GM12874 (cell line): Measurements from ENCODE around the gene PPM1H.

ENCODE experiments used
- CTCF ChIP-seq: IDR thresholded peaks from 2 replicates; pipeline ENCODE4 v1.5.1; 2011; ENCODE audit warnings: low read depth, mild to moderate bottlenecking, control low read depth, low read length, moderate library complexity; ENCODE audit not compliant: insufficient read depth

The PPM1H gene

GRCh38 chr12:62827042-62827441, 107.9 kb downstream of the PPM1H start:
- TF ChIP-seq CTCF, result peak; percentile 26; the same call in 1 of the 2 replicates

GRCh38 chr12:62817556-62818271, 117.2 kb downstream of the PPM1H start:
- no peak for TF ChIP-seq CTCF

- no peak for TF ChIP-seq CTCF
Measured at GRCh38 chr12:62814243-62814642, 120.7 kb downstream of the PPM1H start.

GRCh38 chr12:62813031-62813829, 121.7 kb downstream of the PPM1H start:
- TF ChIP-seq CTCF, result peak; percentile 73

- TF ChIP-seq CTCF, result no peak
Measured at GRCh38 chr12:62808166-62808879, 126.6 kb downstream of the PPM1H start.

- no peak for TF ChIP-seq CTCF
Measured at GRCh38 chr12:62806893-62807292, 128.1 kb downstream of the PPM1H start.

- TF ChIP-seq CTCF, result no peak
Measured at GRCh38 chr12:62806244-62806836, 128.6 kb downstream of the PPM1H start.
